CD4-positive, CD25-positive, alpha-beta regulatory T cell (primary cell): ENCODE measurements around the gene GFOD1. TPM values are rescaled to one million over a fixed set of nuclear protein-coding genes. Genes with fewer than 3 reads are reported as not detected.
"Not testable (repeated sequence)": the region's sequence is repeated elsewhere in the genome, so short reads cannot be mapped to it uniquely, and the experiment has no call there.

ENCODE experiments used
- ATAC-seq, 2 donors: fragments of 150-1000 bp; cut with Tn5 transposase; one replicate each; pipeline ENCODE4 v1.10.0; 2021; ENCODE audit warnings: low read depth in 2 of 2, moderate number of reproducible peaks in 2 of 2, moderate library complexity in 1 of 2
- DNase-seq, 3 donors: peaks; one replicate each; pipeline versions ENCODE4 v3.0.0 to v3.0.0-alpha.2; 2012 to 2022; ENCODE audit warnings: mixed read lengths in 1 of 3
- H3K27ac ChIP-seq: one replicate; pipeline ENCODE4 v1.7.0; 2013; ENCODE audit warnings: mild to moderate bottlenecking, low read length; ENCODE audit not compliant: insufficient read depth, poor library complexity, severe bottlenecking
- H3K27me3 ChIP-seq: one replicate; pipeline ENCODE4 v1.7.0; 2013; ENCODE audit warnings: low read length; ENCODE audit not compliant: control insufficient read depth, insufficient read depth
- H3K36me3 ChIP-seq: one replicate; pipeline ENCODE4 v1.7.0; 2013; ENCODE audit warnings: mild to moderate bottlenecking, low read length, moderate library complexity; ENCODE audit not compliant: control insufficient read depth, insufficient read depth
- H3K4me1 ChIP-seq: 2 replicates; pipeline ENCODE4 v1.7.0; 2013; ENCODE audit warnings: mild to moderate bottlenecking, low read length; ENCODE audit not compliant: insufficient read depth, control insufficient read depth, poor library complexity, severe bottlenecking
- H3K4me3 ChIP-seq: one replicate; pipeline ENCODE4 v1.7.0; 2013; ENCODE audit warnings: low read depth, mild to moderate bottlenecking, low read length, moderate library complexity
- H3K9me3 ChIP-seq, 2 experiments: 1 replicate in 1 of 2; 2 replicates in 1 of 2; pipeline ENCODE4 v1.7.0; 2013; ENCODE audit warnings: low read length in 2 of 2, mild to moderate bottlenecking in 1 of 2, moderate library complexity in 1 of 2; ENCODE audit not compliant: control insufficient read depth in 2 of 2
- H3K27ac Mint-ChIP-seq, 3 donors: one replicate each; pipeline ENCODE4 v1.8.0; 2020 to 2022; ENCODE audit warnings: mild to moderate bottlenecking in 3 of 3, mixed read lengths in 3 of 3, moderate library complexity in 2 of 3
- H3K27me3 Mint-ChIP-seq: one replicate; pipeline ENCODE4 v1.8.0; 2022; ENCODE audit warnings: mild to moderate bottlenecking, mixed read lengths
- H3K36me3 Mint-ChIP-seq: one replicate; pipeline ENCODE4 v1.8.0; 2020; ENCODE audit warnings: mixed read lengths
- H3K4me1 Mint-ChIP-seq, 4 donors: one replicate each; pipeline ENCODE4 v1.8.0; 2020 to 2022; ENCODE audit warnings: mixed read lengths in 4 of 4, mild to moderate bottlenecking in 1 of 4
- H3K4me3 Mint-ChIP-seq, 4 donors: one replicate each; pipeline ENCODE4 v1.8.0; 2020 to 2022; ENCODE audit warnings: mild to moderate bottlenecking in 4 of 4, mixed read lengths in 4 of 4, moderate library complexity in 3 of 4
- H3K9me3 Mint-ChIP-seq, 7 donors: one replicate each; pipeline ENCODE4 v1.8.0; 2020 to 2022; ENCODE audit warnings: mixed read lengths in 7 of 7, mild to moderate bottlenecking in 3 of 7, moderate library complexity in 2 of 7
- polyA plus RNA-seq, 4 donors: library from polyadenylated mRNA; unstranded; fragments of 300-500 nt; fragmentation: Illumina TruSeq; gene quantifications; one replicate each; pipeline ENCODE4 v1.2.3, GENCODE V29; 2021
- total RNA-seq: library from RNA; stranded (reverse); gene quantifications from one replicate; pipeline ENCODE4 v1.2.3, GENCODE V29; 2022

The GFOD1 gene
- total and polyA plus RNA-seq, 5 donors from 2014 or later: 0.06 to 1.8 (median 0.17) TPM

- Histone ChIP-seq H3K9me3 (no peaks in the 10 kb centered on the region), H3K4me1 (no peaks in the 10 kb centered on the region), H3K27ac (no peak overlapping the region), H3K36me3 (no peaks in the 10 kb centered on the region), H3K4me3 (no peak overlapping the region), H3K27me3 (no peaks in the 10 kb centered on the region)
- Mint-ChIP-seq H3K27ac (no peak overlapping the region), H3K27me3 (peaks cover 4% of the 10 kb centered on the region), H3K9me3 (peaks cover 0 to 10% (median 0%) of the 10 kb centered on the region in 7 donors), H3K4me3 (no peak overlapping the region), H3K36me3 (no peaks in the 10 kb centered on the region), H3K4me1 (peaks cover 0 to 11% (median 5%) of the 10 kb centered on the region in 4 donors)
- DNase-seq (no peak), ATAC-seq (no peak)
Observed at GRCh38 chr6:13391537-13391936, 95.9 kb downstream of the GFOD1 start.

GRCh38 chr6:13390658-13391057 is 96.7 kb downstream of the GFOD1 start:
- no peaks in the 10 kb centered on the region for H3K9me3 ChIP-seq
- Mint-ChIP-seq H3K4me1 (peaks cover 0 to 9% (median 5%) of the 10 kb centered on the region in 4 donors), H3K9me3 (peaks cover 0 to 10% (median 2%) of the 10 kb centered on the region in 7 donors), H3K27ac (peak overlapping the region in 1 of 3 donors; percentile 72), H3K27me3 (peaks cover 4% of the 10 kb centered on the region), H3K4me3 (no peak overlapping the region), H3K36me3 (no peaks in the 10 kb centered on the region)
- H3K4me1 ChIP-seq: no peaks in the 10 kb centered on the region
- no peaks in the 10 kb centered on the region for H3K27me3 ChIP-seq
- ATAC-seq: no peak
- no peak overlapping the region for H3K4me3 ChIP-seq
- no peaks in the 10 kb centered on the region for H3K36me3 ChIP-seq
- H3K27ac ChIP-seq: no peak overlapping the region
- DNase-seq: peak in 1 of 3 donors; percentile 29

- not testable (repeated sequence) for H3K27me3 ChIP-seq, H3K4me3 Mint-ChIP-seq, H3K9me3 Mint-ChIP-seq, H3K4me1 ChIP-seq, H3K36me3 Mint-ChIP-seq, H3K9me3 ChIP-seq, H3K36me3 ChIP-seq, H3K27ac Mint-ChIP-seq, H3K4me1 Mint-ChIP-seq, DNase-seq, H3K27me3 Mint-ChIP-seq, ATAC-seq, H3K4me3 ChIP-seq, H3K27ac ChIP-seq
Observed at GRCh38 chr6:13389237-13389636, 98.2 kb downstream of the GFOD1 start.

- H3K4me3 Mint-ChIP-seq: not testable (repeated sequence)
Observed at GRCh38 chr6:13388769-13389168, 98.6 kb downstream of the GFOD1 start.

GRCh38 chr6:13384966-13385365 is 102.4 kb downstream of the GFOD1 start:
- Mint-ChIP-seq H3K36me3 (no peaks in the 10 kb centered on the region), H3K27me3 (peaks cover 4% of the 10 kb centered on the region), H3K4me1 (peaks cover 0 to 15% (median 7%) of the 10 kb centered on the region in 4 donors), H3K4me3 (peak overlapping the region in 1 of 4 donors; percentile 22), H3K27ac (peak overlapping the region in 2 of 3 donors; percentile 45 to 52), H3K9me3 (peaks cover 0 to 11% (median 2%) of the 10 kb centered on the region in 7 donors)
- Histone ChIP-seq H3K9me3 (no peaks in the 10 kb centered on the region), H3K4me3 (no peak overlapping the region), H3K4me1 (no peaks in the 10 kb centered on the region), H3K27me3 (no peaks in the 10 kb centered on the region), H3K27ac (no peak overlapping the region), H3K36me3 (no peaks in the 10 kb centered on the region)
- ATAC-seq (no peak), DNase-seq (no peak)

More at GRCh38 chr6:13388769-13389168, 98.6 kb downstream of the GFOD1 start:
- DNase-seq, ATAC-seq, H3K9me3 Mint-ChIP-seq, H3K4me3 ChIP-seq, H3K27ac ChIP-seq, H3K4me1 Mint-ChIP-seq, H3K36me3 ChIP-seq, H3K36me3 Mint-ChIP-seq, H3K9me3 ChIP-seq, H3K27me3 Mint-ChIP-seq, H3K4me1 ChIP-seq, H3K27me3 ChIP-seq, H3K27ac Mint-ChIP-seq: not testable (repeated sequence)

GRCh38 chr6:13384506-13384905 is 102.9 kb downstream of the GFOD1 start:
- peak overlapping the region in 1 of 3 donors; percentile 52 for H3K27ac Mint-ChIP-seq
- H3K4me1 ChIP-seq: no peaks in the 10 kb centered on the region

GRCh38 chr6:13383328-13384163 is 103.9 kb downstream of the GFOD1 start:
- H3K4me1 Mint-ChIP-seq: peaks cover 0 to 15% (median 7%) of the 10 kb centered on the region in 4 donors
- H3K27ac ChIP-seq: peak overlapping the region; percentile 10
- no peaks in the 10 kb centered on the region for H3K27me3 ChIP-seq
- no peaks in the 10 kb centered on the region for H3K36me3 ChIP-seq
- no peak overlapping the region for H3K4me3 Mint-ChIP-seq
- no peaks in the 10 kb centered on the region for H3K9me3 ChIP-seq
- H3K27ac Mint-ChIP-seq: peak overlapping the region; percentile 44 to 58 (median 54)
- no peak overlapping the region for H3K4me3 ChIP-seq
- DNase-seq: peak in 2 of 3 donors; percentile 37 to 65
- peaks cover 0 to 5% (median 2%) of the 10 kb centered on the region in 7 donors for H3K9me3 Mint-ChIP-seq
- no peaks in the 10 kb centered on the region for H3K36me3 Mint-ChIP-seq
- H3K4me1 ChIP-seq: no peaks in the 10 kb centered on the region
- no peaks in the 10 kb centered on the region for H3K27me3 Mint-ChIP-seq
- peak; percentile 66 to 71 for ATAC-seq

More at GRCh38 chr6:13384506-13384905, 102.9 kb downstream of the GFOD1 start:
- DNase-seq: no peak
- H3K27ac ChIP-seq: no peak overlapping the region
- ATAC-seq: no peak
- H3K4me3 ChIP-seq: no peak overlapping the region
- peaks cover 4% of the 10 kb centered on the region for H3K27me3 Mint-ChIP-seq
- H3K27me3 ChIP-seq: no peaks in the 10 kb centered on the region
- H3K4me3 Mint-ChIP-seq: no peak overlapping the region
- H3K9me3 ChIP-seq: no peaks in the 10 kb centered on the region
- no peaks in the 10 kb centered on the region for H3K36me3 Mint-ChIP-seq
- H3K36me3 ChIP-seq: no peaks in the 10 kb centered on the region
- peaks cover 0 to 15% (median 7%) of the 10 kb centered on the region in 4 donors for H3K4me1 Mint-ChIP-seq
- H3K9me3 Mint-ChIP-seq: peaks cover 0 to 8% (median 2%) of the 10 kb centered on the region in 7 donors
